ENCODE data around the gene LYSMD1. TPM values are rescaled to one million over a fixed set of nuclear protein-coding genes. Genes with fewer than 3 reads are reported as not detected.

The LYSMD1 gene
- total RNA-seq, 1 experiment from 2014 or later, result 6.7 TPM

DNA sequence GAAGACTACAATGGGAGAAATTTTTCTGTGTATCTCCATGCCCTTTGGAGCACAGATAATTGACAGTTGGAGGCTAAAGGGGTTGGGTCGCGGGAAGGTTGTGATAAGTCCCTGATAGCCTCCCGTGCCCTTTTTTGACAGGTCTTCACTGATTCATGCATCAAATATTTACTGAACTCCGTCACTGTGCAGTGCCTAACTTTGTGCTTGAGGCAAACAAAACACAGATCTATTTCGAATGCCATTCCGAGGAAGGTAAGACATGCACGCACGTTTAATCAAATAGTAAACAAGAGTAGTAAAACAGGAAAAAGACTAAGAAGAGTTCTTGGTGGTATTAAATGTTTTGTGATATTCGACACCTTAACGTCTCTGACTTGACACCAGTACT, 32.2 kb upstream of the LYSMD1 start:
- Histone ChIP-seq H2BK20ac (ENCODE audit: low read depth, low read length, poor library complexity, severe bottlenecking) (no peak overlapping the region), H2AK5ac (ENCODE audit: insufficient read length, low read length) (no peak overlapping the region), H3K27me3 (ENCODE audit: insufficient read depth, low read length) (no peaks in the 10 kb centered on the region), H2AFZ (ENCODE audit: low read length) (no peak overlapping the region), H3T11ph (ENCODE audit: low read length) (no peak overlapping the region), H3K9ac (ENCODE audit: extremely low read depth, insufficient read length, low read length) (peak overlapping the region; percentile 62), H4K5ac (ENCODE audit: insufficient read length, low read depth, low read length) (no peak overlapping the region), H3K23me2 (ENCODE audit: insufficient read length, low read depth, low read length, poor library complexity, severe bottlenecking) (peaks cover 6% of the 10 kb centered on the region), H4K8ac (replicated peaks; ENCODE audit: insufficient read length, low read depth, low read length) (no peak overlapping the region), H3K14ac (ENCODE audit: insufficient read depth, low read length) (no peak overlapping the region), H4K91ac (ENCODE audit: insufficient read length, low read depth, low read length) (no peak overlapping the region), H3K56ac (ENCODE audit: insufficient read length, low read depth, low read length) (no peak overlapping the region), H3K4me1 (ENCODE audit: insufficient read depth, low read length) (no peaks in the 10 kb centered on the region), H2BK5ac (ENCODE audit: insufficient read length, low read length) (no peak overlapping the region), H3K79me1 (ENCODE audit: insufficient read depth, low read depth, low read length, poor library complexity, severe bottlenecking) (peaks cover 2% of the 10 kb centered on the region), H2BK12ac (ENCODE audit: insufficient read length, low read depth, low read length) (no peak overlapping the region), H3K27ac (ENCODE audit: insufficient read length, low read depth, low read length) (no peak overlapping the region), H3K23ac (ENCODE audit: insufficient read length, low read depth, low read length) (no peak overlapping the region), H3K18ac (ENCODE audit: insufficient read length, low read depth, low read length) (no peak overlapping the region), H3K9me3 (ENCODE audit: control insufficient read depth, low read depth, low read length) (no peaks in the 10 kb centered on the region), H3K4ac (ENCODE audit: low read depth, low read length) (no peak overlapping the region), H2BK15ac (ENCODE audit: low read depth, low read length) (no peak overlapping the region), H3K4me2 (ENCODE audit: insufficient read depth, insufficient read length, low read length) (peak overlapping the region; percentile 97), H4K20me1 (ENCODE audit: control insufficient read depth, insufficient read depth, insufficient read length) (no peaks in the 10 kb centered on the region), H3K79me2 (ENCODE audit: insufficient read depth, low read length) (peaks cover 33% of the 10 kb centered on the region), H2BK120ac (ENCODE audit: low read depth, low read length, poor library complexity, severe bottlenecking) (no peak overlapping the region)
- Mint-ChIP-seq H3K36me3 (ENCODE audit: insufficient read depth in 1 of 3, low read depth in 3 of 3) (peaks cover 6 to 19% (median 13%) of the 10 kb centered on the region in 3 experiments; a peak in 5 of 7 replicates), H3K9me3 (peaks cover 2% of the 10 kb centered on the region in 2 experiments; a peak in 2 of 5 replicates), H3K27me3 (ENCODE audit: low read depth) (peaks cover 4% of the 10 kb centered on the region), H3K4me3 (peak overlapping the region; percentile 94 to 99), H3K4me1 (peaks cover 20 to 23% of the 10 kb centered on the region in 2 experiments), H3K27ac (peak overlapping the region; percentile 95 to 99 (median 99); a peak in 6 of 7 replicates)
- no peak for DNase-seq
- WGBS (ENCODE audit: extremely low coverage, insufficient read length, low lambda C conversion rate), result no CpG with 5 or more reads among the region's 10 CpGs
- TF ChIP-seq, protein P1, sequence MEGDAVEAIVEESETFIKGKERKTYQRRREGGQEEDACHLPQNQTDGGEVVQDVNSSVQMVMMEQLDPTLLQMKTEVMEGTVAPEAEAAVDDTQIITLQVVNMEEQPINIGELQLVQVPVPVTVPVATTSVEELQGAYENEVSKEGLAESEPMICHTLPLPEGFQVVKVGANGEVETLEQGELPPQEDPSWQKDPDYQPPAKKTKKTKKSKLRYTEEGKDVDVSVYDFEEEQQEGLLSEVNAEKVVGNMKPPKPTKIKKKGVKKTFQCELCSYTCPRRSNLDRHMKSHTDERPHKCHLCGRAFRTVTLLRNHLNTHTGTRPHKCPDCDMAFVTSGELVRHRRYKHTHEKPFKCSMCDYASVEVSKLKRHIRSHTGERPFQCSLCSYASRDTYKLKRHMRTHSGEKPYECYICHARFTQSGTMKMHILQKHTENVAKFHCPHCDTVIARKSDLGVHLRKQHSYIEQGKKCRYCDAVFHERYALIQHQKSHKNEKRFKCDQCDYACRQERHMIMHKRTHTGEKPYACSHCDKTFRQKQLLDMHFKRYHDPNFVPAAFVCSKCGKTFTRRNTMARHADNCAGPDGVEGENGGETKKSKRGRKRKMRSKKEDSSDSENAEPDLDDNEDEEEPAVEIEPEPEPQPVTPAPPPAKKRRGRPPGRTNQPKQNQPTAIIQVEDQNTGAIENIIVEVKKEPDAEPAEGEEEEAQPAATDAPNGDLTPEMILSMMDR (conservative IDR thresholded peaks at IDR 0.05), result no peak

All from H9 (cell line).